BLaER1 treated with 17β-estradiol and CSF1 and Interleukin-3, amounts not matched to agents 10 nM and 100 nM (cell line): ENCODE results near the gene SRGN.

ENCODE experiments used
- H3K27ac ChIP-seq, 11 experiments: shearing (Covaris generic); formaldehyde crosslinking; 2 replicates each; pipeline ENCODE4 v1.8.1; 2022
- H3K27me3 ChIP-seq, 11 experiments: shearing (Covaris generic); formaldehyde crosslinking; 2 replicates each; pipeline ENCODE4 v1.8.1; 2022
- H3K36me3 ChIP-seq, 11 experiments: shearing (Covaris generic); formaldehyde crosslinking; 2 replicates each; pipeline ENCODE4 v1.8.1; 2022
- H3K4me1 ChIP-seq, 10 experiments: shearing (Covaris generic); formaldehyde crosslinking; 2 replicates each; pipeline ENCODE4 v1.8.1; 2022
- H3K4me2 ChIP-seq, 11 experiments: shearing (Covaris generic); formaldehyde crosslinking; 2 replicates each; pipeline ENCODE4 v1.8.1; 2022
- H3K4me3 ChIP-seq, 10 experiments: shearing (Covaris generic); formaldehyde crosslinking; 2 replicates each; pipeline ENCODE4 v1.8.1; 2022
- H3K9ac ChIP-seq, 11 experiments: shearing (Covaris generic); formaldehyde crosslinking; 2 replicates each; pipeline ENCODE4 v1.8.1; 2022
- H3K9me3 ChIP-seq, 11 experiments: shearing (Covaris generic); formaldehyde crosslinking; replicated peaks in 1 of 11; 2 replicates each; pipeline ENCODE4 v1.8.1; 2022
- H4K20me1 ChIP-seq, 11 experiments: shearing (Covaris generic); formaldehyde crosslinking; 2 replicates each; pipeline ENCODE4 v1.8.1; 2022
- Cebpa-rat ChIP-seq, 11 experiments: shearing (Covaris generic); IDR thresholded peaks; 2 replicates each; pipeline ENCODE4 v1.8.1; 2022

SRGN gene

DNA sequence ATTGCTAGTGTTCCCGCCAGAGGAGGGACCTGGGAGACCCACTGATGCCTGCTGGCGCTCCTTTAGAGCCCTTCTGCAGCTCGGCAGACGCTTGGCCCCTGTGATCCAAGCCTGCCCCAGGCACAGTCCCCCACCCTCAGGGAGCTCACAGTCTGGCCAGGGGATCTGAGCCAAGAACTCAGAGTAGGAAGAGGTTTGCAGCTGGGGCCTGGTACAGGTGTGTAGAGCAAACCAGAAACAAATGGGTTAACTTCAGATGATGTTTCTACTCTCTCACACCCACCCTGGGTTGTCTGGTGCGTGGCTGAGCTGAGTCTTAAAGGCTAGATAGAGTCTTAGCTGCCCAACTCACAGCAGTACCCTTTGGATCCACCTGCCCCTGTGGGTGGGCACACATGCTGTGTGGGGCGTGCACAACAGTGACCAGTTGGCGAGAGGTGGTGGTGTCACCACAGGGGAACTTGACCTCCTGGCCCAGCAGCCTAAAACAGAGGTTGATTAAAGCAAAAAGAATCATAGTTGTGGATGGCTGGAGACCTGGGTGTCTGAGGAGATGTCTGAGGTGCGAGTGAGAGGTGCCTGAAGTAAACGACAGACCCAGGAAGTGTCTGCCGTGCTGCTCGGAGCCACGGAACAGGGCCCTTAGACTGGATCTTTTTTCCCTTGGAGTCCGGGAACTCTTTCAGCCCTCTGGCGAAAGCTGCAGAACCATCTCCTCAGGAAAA is 31.2 kb upstream of the SRGN start:
- H3K9ac ChIP-seq: peak overlapping the region in 9 of 11 experiments; percentile 44 to 93 (median 68); a peak in 16 of 22 replicates
- peaks cover 22 to 95% (median 83%) of the 10 kb centered on the region in 10 experiments for H3K4me1 ChIP-seq
- no peak for TF ChIP-seq Cebpa-rat (IDR thresholded peaks at IDR 0.05)
- no peaks in the 10 kb centered on the region for H4K20me1 ChIP-seq
- no peaks in the 10 kb centered on the region for H3K9me3 ChIP-seq
- no peaks in the 10 kb centered on the region for H3K27me3 ChIP-seq
- H3K36me3 ChIP-seq: no peaks in the 10 kb centered on the region
- peak overlapping the region; percentile 53 to 99 (median 98) for H3K27ac ChIP-seq
- H3K4me2 ChIP-seq: peak overlapping the region; percentile 28 to 94 (median 80)
- H3K4me3 ChIP-seq: 0 out of 20 replicates have a peak overlapping the region, but pooled peaks of 1 of the 10 experiments have one; percentile 59

GRCh38 chr10:69057261-69057950 is 30.5 kb upstream of the SRGN start:
- no peak for TF ChIP-seq Cebpa-rat (IDR thresholded peaks at IDR 0.05)
- Histone ChIP-seq H3K27ac (peak overlapping the region; percentile 53 to 99 (median 98)), H3K4me2 (peak overlapping the region; percentile 28 to 94 (median 80))

GRCh38 chr10:69057951-69058297 is 30.0 kb upstream of the SRGN start:
- Histone ChIP-seq H3K4me1 (peaks cover 34 to 95% (median 84%) of the 10 kb centered on the region in 10 experiments), H3K27ac (peak overlapping the region; percentile 53 to 99 (median 98)), H3K4me2 (peak overlapping the region in 10 of 11 experiments; percentile 43 to 94 (median 82); a peak in 19 of 22 replicates)

More at GRCh38 chr10:69057261-69057950, 30.5 kb upstream of the SRGN start:
- peaks cover 29 to 95% (median 83%) of the 10 kb centered on the region in 10 experiments for H3K4me1 ChIP-seq
- H3K9me3 ChIP-seq: no peaks in the 10 kb centered on the region
- peak overlapping the region in 10 of 11 experiments; percentile 21 to 93 (median 68); a peak in 17 of 22 replicates for H3K9ac ChIP-seq
- no peaks in the 10 kb centered on the region for H3K36me3 ChIP-seq
- H4K20me1 ChIP-seq: no peaks in the 10 kb centered on the region
- no peaks in the 10 kb centered on the region for H3K27me3 ChIP-seq
- peak overlapping the region in 3 of 10 experiments; percentile 13 to 59 (median 19); a peak in 4 of 20 replicates for H3K4me3 ChIP-seq

DNA sequence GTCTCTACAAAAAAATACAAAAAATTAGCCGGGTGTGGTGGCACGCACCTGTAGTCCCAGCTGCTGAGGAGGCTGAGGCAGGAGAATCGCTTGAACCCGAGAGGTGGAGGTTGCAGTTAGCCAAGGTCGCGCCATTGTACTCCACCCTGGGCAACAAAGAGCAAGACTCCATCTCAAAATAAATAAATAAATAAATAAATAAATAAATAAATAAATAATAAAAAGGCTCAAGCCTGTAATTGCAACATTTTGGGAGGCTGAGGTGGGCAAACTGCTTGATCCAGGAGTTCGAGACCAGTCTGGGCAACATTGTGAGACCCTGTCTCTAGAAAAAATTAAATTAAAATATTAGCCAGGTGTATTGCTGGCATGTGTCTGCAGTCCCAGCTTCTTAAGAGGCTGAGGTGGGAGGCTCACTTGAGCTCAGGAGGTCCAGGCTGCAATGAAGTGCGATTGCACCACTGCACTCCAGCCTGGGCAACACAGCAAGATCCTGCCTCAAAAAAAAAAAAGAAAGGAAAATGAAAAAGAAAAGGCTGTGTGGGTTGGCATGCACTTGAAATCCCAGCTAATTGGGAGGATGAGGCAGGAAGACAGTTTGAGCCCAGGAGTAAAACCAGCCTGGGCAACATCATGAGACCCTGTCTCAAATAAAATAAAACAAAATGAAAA is 27.6 kb upstream of the SRGN start:
- Histone ChIP-seq H3K9ac (peak overlapping the region in 10 of 11 experiments; percentile 21 to 94 (median 88); a peak in 16 of 22 replicates), H3K9me3 (no peaks in the 10 kb centered on the region), H3K4me3 (no peak overlapping the region), H3K27ac (peak overlapping the region; percentile 95 to 99 (median 98)), H3K4me1 (peaks cover 56 to 98% (median 95%) of the 10 kb centered on the region in 10 experiments), H3K4me2 (peak overlapping the region; percentile 78 to 97 (median 92); a peak in 19 of 22 replicates), H3K36me3 (no peaks in the 10 kb centered on the region), H3K27me3 (no peaks in the 10 kb centered on the region), H4K20me1 (no peaks in the 10 kb centered on the region)
- TF ChIP-seq Cebpa-rat (IDR thresholded peaks at IDR 0.05): no peak

More at GRCh38 chr10:69057951-69058297, 30.0 kb upstream of the SRGN start:
- Histone ChIP-seq H3K9ac (peak overlapping the region in 10 of 11 experiments; percentile 21 to 93 (median 68); a peak in 17 of 22 replicates), H3K9me3 (no peaks in the 10 kb centered on the region), H3K4me3 (peak overlapping the region in 3 of 10 experiments; percentile 13 to 59 (median 19); a peak in 4 of 20 replicates), H3K36me3 (no peaks in the 10 kb centered on the region), H3K27me3 (no peaks in the 10 kb centered on the region), H4K20me1 (no peaks in the 10 kb centered on the region)
- TF ChIP-seq Cebpa-rat (IDR thresholded peaks at IDR 0.05): no peak

- peak overlapping the region; percentile 88 to 98 (median 95) for H3K4me2 ChIP-seq
- H3K27ac ChIP-seq: peak overlapping the region; percentile 95 to 99 (median 98)
- TF ChIP-seq Cebpa-rat (IDR thresholded peaks at IDR 0.05): peak; percentile 95 to 100 (median 100)
- no peaks in the 10 kb centered on the region for H4K20me1 ChIP-seq
- H3K4me3 ChIP-seq: peak overlapping the region in 9 of 10 experiments; percentile 31 to 63 (median 45); a peak in 19 of 20 replicates
- no peaks in the 10 kb centered on the region for H3K27me3 ChIP-seq
- peaks cover 69 to 98% (median 97%) of the 10 kb centered on the region in 10 experiments for H3K4me1 ChIP-seq
- no peaks in the 10 kb centered on the region for H3K9me3 ChIP-seq
- H3K9ac ChIP-seq: peak overlapping the region; percentile 83 to 96 (median 90)
- H3K36me3 ChIP-seq: no peaks in the 10 kb centered on the region
These were observed 26.4 kb upstream of the SRGN start for GRCh38 chr10:69061305-69062161.

- H3K9me3 ChIP-seq: no peaks in the 10 kb centered on the region
- H3K27ac ChIP-seq: peak overlapping the region; percentile 95 to 99 (median 98)
These were observed 25.0 kb upstream of the SRGN start for GRCh38 chr10:69062901-69063300.

DNA sequence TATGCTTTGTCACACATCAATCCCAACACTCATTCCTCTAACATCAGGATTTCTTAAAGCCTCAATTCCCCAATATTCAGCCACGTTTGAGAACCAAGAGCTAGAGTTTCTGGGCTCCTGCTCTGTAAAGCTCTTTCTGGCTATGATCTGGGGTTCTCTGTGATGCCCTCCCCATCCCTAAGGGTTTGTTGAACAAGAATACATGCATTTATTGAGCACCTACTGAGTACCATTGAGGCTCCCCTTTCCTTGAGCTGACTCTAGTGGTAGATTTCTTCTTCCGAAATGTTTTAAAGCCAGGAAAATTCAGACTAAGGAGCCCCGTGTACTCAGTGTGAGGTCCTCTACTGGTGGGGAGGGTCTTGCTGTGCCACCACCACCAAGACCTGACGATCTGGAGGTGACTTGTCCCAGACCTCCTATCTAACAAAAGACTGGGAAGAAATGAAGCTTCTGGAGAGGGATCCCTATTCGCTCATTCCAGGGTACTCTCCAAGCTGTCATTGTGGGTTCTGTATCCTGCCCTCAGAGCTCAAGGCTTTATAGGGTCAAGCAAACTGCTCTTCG is 23.1 kb upstream of the SRGN start:
- Histone ChIP-seq H3K4me2 (peak overlapping the region; percentile 88 to 98 (median 94)), H3K27ac (peak overlapping the region; percentile 95 to 99 (median 98)), H3K4me3 (peak overlapping the region in 7 of 10 experiments; percentile 1 to 32 (median 27); a peak in 10 of 20 replicates), H3K27me3 (no peaks in the 10 kb centered on the region), H3K9me3 (no peaks in the 10 kb centered on the region; a peak in 1 of 22 replicates), H3K9ac (peak overlapping the region; percentile 75 to 94 (median 88)), H4K20me1 (no peaks in the 10 kb centered on the region), H3K4me1 (peaks cover 62 to 98% (median 96%) of the 10 kb centered on the region in 10 experiments), H3K36me3 (no peaks in the 10 kb centered on the region)
- TF ChIP-seq Cebpa-rat (IDR thresholded peaks at IDR 0.05): no peak

More at GRCh38 chr10:69062901-69063300, 25.0 kb upstream of the SRGN start:
- H4K20me1 ChIP-seq: no peaks in the 10 kb centered on the region
- peak overlapping the region; percentile 83 to 96 (median 90); a peak in 20 of 22 replicates for H3K9ac ChIP-seq
- peak overlapping the region in 3 of 10 experiments; percentile 43 to 63 (median 45); a peak in 5 of 20 replicates for H3K4me3 ChIP-seq
- H3K4me2 ChIP-seq: peak overlapping the region; percentile 88 to 98 (median 95)
- H3K36me3 ChIP-seq: no peaks in the 10 kb centered on the region
- no peaks in the 10 kb centered on the region for H3K27me3 ChIP-seq
- no peak for TF ChIP-seq Cebpa-rat (IDR thresholded peaks at IDR 0.05)
- H3K4me1 ChIP-seq: peaks cover 62 to 98% (median 96%) of the 10 kb centered on the region in 10 experiments
